SW 1271 (cell line): ENCODE results near the gene REXO4.

Experiments
- DNase-seq, 2 experiments: peaks; one replicate each; lab custom pipeline; 2025; lab: John Stamatoyannopoulos, UW

Gene REXO4

GRCh38 chr9:133449760-133450159 is 31.9 kb upstream of the REXO4 start:
- DNase-seq, result no peak

GRCh38 chr9:133448487-133448972 is 30.7 kb upstream of the REXO4 start:
- no peak for DNase-seq

- DNase-seq, result no peak
These were observed 27.6 kb upstream of the REXO4 start for GRCh38 chr9:133445293-133445969.

GRCh38 chr9:133443982-133444381 is 26.2 kb upstream of the REXO4 start:
- no peak for DNase-seq

DNA sequence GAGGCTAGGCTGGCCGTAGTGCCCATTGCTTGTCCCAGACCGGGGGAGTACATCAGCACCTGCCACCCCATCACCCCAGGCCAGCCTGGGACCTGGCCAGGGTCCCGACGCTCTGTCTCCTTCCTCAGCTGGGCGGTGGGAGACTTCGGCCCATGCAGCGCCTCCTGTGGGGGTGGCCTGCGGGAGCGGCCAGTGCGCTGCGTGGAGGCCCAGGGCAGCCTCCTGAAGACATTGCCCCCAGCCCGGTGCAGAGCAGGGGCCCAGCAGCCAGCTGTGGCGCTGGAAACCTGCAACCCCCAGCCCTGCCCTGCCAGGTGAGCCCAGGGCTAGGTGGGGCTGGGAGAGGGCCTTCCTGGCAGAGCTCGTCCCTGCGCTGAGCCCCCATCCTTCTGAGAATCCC is 25.4 kb upstream of the REXO4 start:
- DNase-seq, result no peak

- no peak for DNase-seq
These were observed 23.8 kb upstream of the REXO4 start for GRCh38 chr9:133441571-133441970.

DNA sequence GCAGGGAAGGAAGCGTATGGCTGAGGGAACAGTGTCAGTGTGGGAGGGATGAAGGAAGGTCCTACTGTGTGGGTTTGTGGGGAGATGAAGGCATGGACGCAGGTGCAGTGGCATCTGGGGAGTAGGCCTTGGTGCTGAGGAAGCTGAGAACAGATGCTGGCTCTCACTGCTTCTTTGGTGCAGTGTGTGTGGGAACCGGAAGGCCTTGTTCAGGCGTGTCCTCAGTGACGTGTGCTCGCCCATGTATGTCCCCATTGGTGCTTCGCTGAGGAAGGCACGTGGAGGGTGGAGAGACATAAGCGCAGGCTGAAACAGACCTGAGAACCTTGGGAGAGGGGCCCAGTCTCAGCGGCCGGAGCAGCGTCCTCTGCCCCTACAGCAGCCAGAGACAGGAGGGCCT is 23.1 kb upstream of the REXO4 start:
- DNase-seq, result no peak

- DNase-seq, result no peak
These were observed 21.5 kb upstream of the REXO4 start for GRCh38 chr9:133439337-133439736.

- DNase-seq, result no peak
These were observed 20.1 kb upstream of the REXO4 start for GRCh38 chr9:133437753-133438531.

GRCh38 chr9:133436681-133437080 is 18.9 kb upstream of the REXO4 start:
- no peak for DNase-seq

- DNase-seq, result no peak
These were observed 15.6 kb upstream of the REXO4 start for GRCh38 chr9:133433351-133433843.

DNA sequence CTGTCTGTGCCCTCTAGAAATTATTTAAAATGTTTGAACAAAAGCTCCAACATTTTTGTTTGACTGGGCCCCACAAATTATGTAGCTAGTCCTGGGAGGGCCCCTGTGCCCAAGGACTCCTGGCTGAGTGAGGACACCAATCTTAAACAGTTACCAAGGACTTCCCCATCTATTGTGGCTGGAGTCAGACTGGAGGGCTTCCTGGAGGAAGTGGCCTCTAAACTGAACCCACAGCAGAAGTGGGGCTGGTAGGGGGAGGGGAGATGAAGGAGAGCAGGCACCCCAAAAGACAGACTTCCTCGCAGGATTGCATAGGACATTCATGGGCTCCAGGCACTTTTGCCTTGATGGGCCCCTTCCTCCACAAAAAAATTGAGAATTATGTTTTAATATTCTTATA is 12.4 kb upstream of the REXO4 start:
- DNase-seq, result no peak

GRCh38 chr9:133429641-133430161 is 11.9 kb upstream of the REXO4 start:
- no peak for DNase-seq

- no peak for DNase-seq
These were observed 11.4 kb upstream of the REXO4 start for GRCh38 chr9:133429214-133429613.

GRCh38 chr9:133428617-133429101 is 10.8 kb upstream of the REXO4 start:
- peak in 1 of 2 experiments; percentile 65 for DNase-seq

DNA sequence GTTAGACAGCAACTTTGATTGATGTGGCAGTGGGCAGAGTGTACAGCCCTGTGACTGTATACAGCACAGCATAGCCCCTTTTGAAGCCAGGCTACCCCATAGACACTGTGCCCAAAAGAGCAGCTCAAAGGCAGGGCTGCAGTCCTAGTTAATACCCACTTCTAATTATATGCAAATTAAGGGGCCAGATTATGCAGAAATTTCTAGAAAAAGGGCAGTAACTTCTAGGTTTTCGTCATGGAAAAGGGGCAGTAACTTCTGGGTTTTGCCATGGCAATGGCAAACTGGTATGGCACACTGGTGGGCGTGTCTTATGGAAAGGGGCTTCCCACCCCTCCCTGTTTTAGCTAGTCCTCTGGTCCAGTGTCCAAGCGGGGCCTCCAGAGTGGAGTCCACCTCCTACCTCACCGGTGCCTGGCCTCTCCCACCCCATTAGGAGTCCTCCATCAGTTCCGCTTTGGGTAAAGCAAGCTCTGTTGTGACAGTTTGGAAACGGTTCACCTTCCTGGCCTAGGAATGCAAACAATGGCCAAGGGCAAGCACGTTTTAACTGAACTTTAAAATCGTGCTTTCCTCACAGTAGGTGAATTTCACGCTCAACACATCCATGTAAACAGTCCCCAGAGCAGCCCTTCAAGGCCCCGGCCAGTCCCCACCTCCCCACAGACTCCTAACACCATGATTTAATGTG is 10.0 kb upstream of the REXO4 start:
- DNase-seq, result no peak

GRCh38 chr9:133426011-133426410 is 8.2 kb upstream of the REXO4 start:
- no peak for DNase-seq

- DNase-seq, result no peak
These were observed 7.3 kb upstream of the REXO4 start for GRCh38 chr9:133425049-133425632.

GRCh38 chr9:133424187-133424586 is 6.4 kb upstream of the REXO4 start:
- no peak for DNase-seq

GRCh38 chr9:133423216-133423615 is 5.4 kb upstream of the REXO4 start:
- DNase-seq, result no peak

- DNase-seq, result peak in 1 of 2 experiments; percentile 37
These were observed 4.1 kb upstream of the REXO4 start, which contains the start of gene ADAMTS13 for GRCh38 chr9:133421615-133422542. ADAMTS13 (plus strand) TSS chr9:133422367; CDS start chr9:133422444, 77 bp downstream.
